ENCODE results near the gene ATP9A.

Gene ATP9A

GRCh38 chr20:51627586-51627985, 140.6 kb downstream of the ATP9A start:
- DNase-seq (ENCODE audit: low read depth) = no peak

- DNase-seq (ENCODE audit: low read depth) = no peak
Observed at GRCh38 chr20:51625105-51625504, 143.1 kb downstream of the ATP9A start.

- DNase-seq (ENCODE audit: low read depth) = peak; percentile 72
Observed at GRCh38 chr20:51624157-51624731, 143.9 kb downstream of the ATP9A start.

- no peak for DNase-seq (ENCODE audit: low read depth)
Observed at GRCh38 chr20:51623255-51623654, 144.9 kb downstream of the ATP9A start.

- DNase-seq (ENCODE audit: low read depth) = peak; percentile 68
Observed at GRCh38 chr20:51622004-51622874, 146.0 kb downstream of the ATP9A start.

GRCh38 chr20:51620432-51620831, 147.8 kb downstream of the ATP9A start:
- DNase-seq (ENCODE audit: low read depth) = no peak

- no peak for DNase-seq (ENCODE audit: low read depth)
Observed at GRCh38 chr20:51616060-51616459, 152.1 kb downstream of the ATP9A start.

GRCh38 chr20:51614687-51615086, 153.5 kb downstream of the ATP9A start:
- DNase-seq (ENCODE audit: low read depth) = no peak

GRCh38 chr20:51613580-51613979, 154.6 kb downstream of the ATP9A start:
- DNase-seq (ENCODE audit: low read depth) = no peak

GRCh38 chr20:51612896-51613295, 155.3 kb downstream of the ATP9A start:
- no peak for DNase-seq (ENCODE audit: low read depth)

- DNase-seq (ENCODE audit: low read depth) = no peak
Observed at GRCh38 chr20:51611625-51611890, 156.6 kb downstream of the ATP9A start.

- no peak for DNase-seq (ENCODE audit: low read depth)
Observed at GRCh38 chr20:51610761-51611624, 157.2 kb downstream of the ATP9A start.

GRCh38 chr20:51610111-51610510, 158.1 kb downstream of the ATP9A start:
- no peak for DNase-seq (ENCODE audit: low read depth)

GRCh38 chr20:51609251-51609650, 158.9 kb downstream of the ATP9A start:
- DNase-seq (ENCODE audit: low read depth) = no peak

GRCh38 chr20:51608061-51608460, 160.1 kb downstream of the ATP9A start:
- DNase-seq (ENCODE audit: low read depth) = no peak

- no peak for DNase-seq (ENCODE audit: low read depth)
Observed at GRCh38 chr20:51607170-51607569, 161.0 kb downstream of the ATP9A start.

GRCh38 chr20:51604851-51605250, 163.3 kb downstream of the ATP9A start:
- DNase-seq (ENCODE audit: low read depth) = no peak

- no peak for DNase-seq (ENCODE audit: low read depth)
Observed at GRCh38 chr20:51602131-51602530, 166.1 kb downstream of the ATP9A start.

- no peak for DNase-seq (ENCODE audit: low read depth)
Observed at GRCh38 chr20:51600950-51601349, 167.2 kb downstream of the ATP9A start.

GRCh38 chr20:51600016-51600420, 168.2 kb downstream of the ATP9A start:
- no peak for DNase-seq (ENCODE audit: low read depth)

- DNase-seq (ENCODE audit: low read depth) = no peak
Observed at GRCh38 chr20:51598556-51598955, 169.6 kb downstream of the ATP9A start.

GRCh38 chr20:51597389-51598231, 170.6 kb downstream of the ATP9A start:
- no peak for DNase-seq (ENCODE audit: low read depth)

Data from EH (cell line).